Subcutaneous abdominal adipose tissue (tissue), 5 donors: Measurements from ENCODE around the gene SSBP2.
A peak's percentile ranks its signal among the peaks of the same experiment; 100 is the strongest.

Experiments
- H3K27ac ChIP-seq: one replicate; pipeline ENCODE4 v1.7.0; 2013; ENCODE audit warnings: low read depth, mild to moderate bottlenecking, inconsistent platforms, low read length, moderate library complexity
- H3K27me3 ChIP-seq, 5 donors: one replicate each; pipeline ENCODE4 v1.7.0; 2013; ENCODE audit warnings: low read length in 5 of 5, inconsistent platforms in 1 of 5; ENCODE audit not compliant: control insufficient read depth in 5 of 5, insufficient read depth in 4 of 5
- H3K36me3 ChIP-seq, 5 donors: one replicate each; pipeline ENCODE4 v1.7.0; 2013; ENCODE audit warnings: low read length in 5 of 5; ENCODE audit not compliant: control insufficient read depth in 5 of 5, insufficient read depth in 5 of 5
- H3K4me1 ChIP-seq, 5 donors: one replicate each; pipeline ENCODE4 v1.7.0; 2013; ENCODE audit warnings: low read length in 5 of 5, mild to moderate bottlenecking in 3 of 5, moderate library complexity in 1 of 5; ENCODE audit not compliant: control insufficient read depth in 5 of 5, insufficient read depth in 5 of 5
- H3K4me3 ChIP-seq, 5 donors: one replicate each; pipeline ENCODE4 v1.7.0; 2013; ENCODE audit warnings: low read length in 5 of 5, low read depth in 1 of 5
- H3K9ac ChIP-seq, 5 donors: one replicate each; pipeline ENCODE4 v1.7.0; 2013; ENCODE audit warnings: low read length in 5 of 5, mild to moderate bottlenecking in 4 of 5, moderate library complexity in 3 of 5
- H3K9me3 ChIP-seq, 5 donors: one replicate each; pipeline ENCODE4 v1.7.0; 2013; ENCODE audit warnings: low read length in 5 of 5; ENCODE audit not compliant: control insufficient read depth in 5 of 5
- donor health status: healthy.
- donor health status: healthy.
- donor health status: healthy.
- donor health status: healthy.
- donor health status: healthy.

SSBP2 gene

GRCh38 chr5:81749561-81750307, 1.2 kb downstream of the SSBP2 start:
- H3K27me3 ChIP-seq, result no peaks in the 10 kb centered on the region
- H3K4me1 ChIP-seq, result peaks cover 0 to 29% (median 19%) of the 10 kb centered on the region in 5 donors
- no peaks in the 10 kb centered on the region for H3K36me3 ChIP-seq
- H3K4me3 ChIP-seq, result peak overlapping the region; percentile 66 to 89 (median 78)
- H3K9ac ChIP-seq, result peak overlapping the region; percentile 42 to 72 (median 48)
- H3K27ac ChIP-seq, result peak overlapping the region; percentile 26
- no peaks in the 10 kb centered on the region for H3K9me3 ChIP-seq

GRCh38 chr5:81749192-81749560, 1.7 kb downstream of the SSBP2 start:
- Histone ChIP-seq H3K9ac (peak overlapping the region in 4 of 5 donors; percentile 39 to 72 (median 44)), H3K36me3 (no peaks in the 10 kb centered on the region), H3K4me3 (peak overlapping the region; percentile 66 to 89 (median 78)), H3K27ac (peak overlapping the region; percentile 26), H3K27me3 (no peaks in the 10 kb centered on the region), H3K4me1 (peaks cover 0 to 26% (median 19%) of the 10 kb centered on the region in 5 donors), H3K9me3 (no peaks in the 10 kb centered on the region)

- Histone ChIP-seq H3K4me3 (no peak overlapping the region), H3K9me3 (no peaks in the 10 kb centered on the region), H3K36me3 (no peaks in the 10 kb centered on the region), H3K4me1 (peaks cover 0 to 26% (median 19%) of the 10 kb centered on the region in 5 donors), H3K27ac (no peak overlapping the region), H3K27me3 (no peaks in the 10 kb centered on the region), H3K9ac (no peak overlapping the region)
Measured at GRCh38 chr5:81748556-81748955, 2.3 kb downstream of the SSBP2 start.

GRCh38 chr5:81747030-81747429, 3.9 kb downstream of the SSBP2 start:
- Histone ChIP-seq H3K9ac (no peak overlapping the region), H3K27me3 (no peaks in the 10 kb centered on the region), H3K36me3 (no peaks in the 10 kb centered on the region), H3K4me3 (no peak overlapping the region), H3K9me3 (no peaks in the 10 kb centered on the region), H3K27ac (no peak overlapping the region), H3K4me1 (peaks cover 0 to 18% (median 15%) of the 10 kb centered on the region in 5 donors)

GRCh38 chr5:81740758-81741157, 10.1 kb downstream of the SSBP2 start:
- no peaks in the 10 kb centered on the region for H3K9me3 ChIP-seq
- no peaks in the 10 kb centered on the region for H3K36me3 ChIP-seq
- no peak overlapping the region for H3K9ac ChIP-seq
- no peaks in the 10 kb centered on the region for H3K27me3 ChIP-seq
- H3K4me1 ChIP-seq, result no peaks in the 10 kb centered on the region
- no peak overlapping the region for H3K27ac ChIP-seq
- no peak overlapping the region for H3K4me3 ChIP-seq

- no peaks in the 10 kb centered on the region for H3K9me3 ChIP-seq
- no peak overlapping the region for H3K4me3 ChIP-seq
- no peaks in the 10 kb centered on the region for H3K27me3 ChIP-seq
- no peak overlapping the region for H3K27ac ChIP-seq
- H3K4me1 ChIP-seq, result no peaks in the 10 kb centered on the region
- no peaks in the 10 kb centered on the region for H3K36me3 ChIP-seq
- H3K9ac ChIP-seq, result no peak overlapping the region
Measured at GRCh38 chr5:81739291-81739690, 11.6 kb downstream of the SSBP2 start.

- H3K27me3 ChIP-seq, result no peaks in the 10 kb centered on the region
- H3K36me3 ChIP-seq, result no peaks in the 10 kb centered on the region
- peaks cover 0 to 4% (median 0%) of the 10 kb centered on the region in 5 donors for H3K4me1 ChIP-seq
- no peaks in the 10 kb centered on the region for H3K9me3 ChIP-seq
- no peak overlapping the region for H3K27ac ChIP-seq
- H3K4me3 ChIP-seq, result no peak overlapping the region
- no peak overlapping the region for H3K9ac ChIP-seq
Measured at GRCh38 chr5:81729276-81729675, 21.6 kb downstream of the SSBP2 start.

GRCh38 chr5:81728301-81728700, 22.6 kb downstream of the SSBP2 start:
- no peak overlapping the region for H3K9ac ChIP-seq
- H3K4me1 ChIP-seq, result peaks cover 0 to 4% (median 0%) of the 10 kb centered on the region in 5 donors
- H3K36me3 ChIP-seq, result no peaks in the 10 kb centered on the region
- H3K9me3 ChIP-seq, result no peaks in the 10 kb centered on the region
- H3K27me3 ChIP-seq, result no peaks in the 10 kb centered on the region
- H3K27ac ChIP-seq, result no peak overlapping the region
- H3K4me3 ChIP-seq, result no peak overlapping the region

GRCh38 chr5:81726297-81726696, 24.6 kb downstream of the SSBP2 start:
- no peak overlapping the region for H3K9ac ChIP-seq
- peaks cover 0 to 11% (median 9%) of the 10 kb centered on the region in 5 donors for H3K4me1 ChIP-seq
- no peak overlapping the region for H3K4me3 ChIP-seq

GRCh38 chr5:81724571-81724970, 26.3 kb downstream of the SSBP2 start:
- no peak overlapping the region for H3K4me3 ChIP-seq
- no peaks in the 10 kb centered on the region for H3K36me3 ChIP-seq
- peaks cover 0 to 13% (median 11%) of the 10 kb centered on the region in 5 donors for H3K4me1 ChIP-seq
- H3K9me3 ChIP-seq, result no peaks in the 10 kb centered on the region
- no peak overlapping the region for H3K27ac ChIP-seq
- no peaks in the 10 kb centered on the region for H3K27me3 ChIP-seq
- H3K9ac ChIP-seq, result no peak overlapping the region

More at GRCh38 chr5:81726297-81726696, 24.6 kb downstream of the SSBP2 start:
- Histone ChIP-seq H3K9me3 (no peaks in the 10 kb centered on the region), H3K27ac (no peak overlapping the region), H3K27me3 (no peaks in the 10 kb centered on the region), H3K36me3 (no peaks in the 10 kb centered on the region)
